ENCODE results near the gene CATSPERE. TPM values are rescaled to one million over a fixed set of nuclear protein-coding genes. Genes with fewer than 3 reads are reported as not detected.

Gene CATSPERE
- total and polyA plus RNA-seq, 9 of the 15 experiments (the other 6 are each of a cell fraction or from before 2014, with no cell fraction given): 0.06 to 0.16 (median 0.09) TPM; not detected in 3

- no peak for TF ChIP-seq RBM17 (IDR thresholded peaks at IDR 0.05; ENCODE audit: borderline replicate concordance, low read depth, low read length)
- no peak for TF ChIP-seq NCOA1 (IDR thresholded peaks at IDR 0.05; ENCODE audit: low read depth)
- no peak for TF ChIP-seq ZNF707 (CRISPR knock-in tag; conservative IDR thresholded peaks at IDR 0.05)
- TF ChIP-seq NR4A1 (CRISPR knock-in tag; IDR thresholded peaks at IDR 0.05): no peak
- no peak for TF ChIP-seq NR4A1 (tag; IDR thresholded peaks at IDR 0.05)
- TF ChIP-seq TAL1 (IDR thresholded peaks at IDR 0.05): no peak
- no peak for TF ChIP-seq ZNF282 (CRISPR knock-in tag; IDR thresholded peaks at IDR 0.05)
- TF ChIP-seq ASH1L (IDR thresholded peaks at IDR 0.05; ENCODE audit: borderline replicate concordance, low read depth, partially characterized antibody): no peak
- TF ChIP-seq CHD7 (IDR thresholded peaks at IDR 0.05; ENCODE audit: low read depth, low read length): no peak
- TF ChIP-seq RFX5 (IDR thresholded peaks at IDR 0.05; ENCODE audit: low read depth, low read length): no peak
- no peak for TF ChIP-seq HDAC3 (IDR thresholded peaks at IDR 0.05; ENCODE audit: borderline replicate concordance, partially characterized antibody)
- no peak for TF ChIP-seq DACH1 (IDR thresholded peaks at IDR 0.05; ENCODE audit: partially characterized antibody)
- TF ChIP-seq HIVEP1 (CRISPR knock-in tag; IDR thresholded peaks at IDR 0.05): no peak
- TF ChIP-seq SAFB (IDR thresholded peaks at IDR 0.05; ENCODE audit: borderline replicate concordance, low read depth, low read length): no peak
- no peak for TF ChIP-seq ZBTB1 (CRISPR knock-in tag; IDR thresholded peaks at IDR 0.05; ENCODE audit: borderline replicate concordance, low read depth)
- TF ChIP-seq PHB2 (IDR thresholded peaks at IDR 0.05; ENCODE audit: low read depth): no peak
Measured at GRCh38 chr1:244450597-244451538, 10.2 kb upstream of the CATSPERE start (continued).
